AG04449 (cell line): ENCODE results near the gene ACE.

Source experiments
- CTCF ChIA-PET: fragments of 350-600 bp; formaldehyde crosslinking; extraction: SDS; loops from one replicate; lab custom pipeline; 2021; ENCODE audit warnings: antibody characterized with exemption; lab: Yijun Ruan, JAX
- POLR2A ChIA-PET: fragments of 400-600, 350-600 bp; formaldehyde crosslinking; extraction: SDS; loops from one replicate; lab custom pipeline; 2020; ENCODE audit warnings: antibody characterized with exemption, inconsistent platforms; lab: Yijun Ruan, JAX
- DNase-seq: peaks from one replicate; pipeline ENCODE4 v3.0.0-alpha.2; 2010; ENCODE audit warnings: low read depth, low spot score
- H3K4me3 ChIP-seq: 2 replicates; pipeline ENCODE4 v1.5.1; 2011; ENCODE audit warnings: low read depth, mild to moderate bottlenecking, control low read depth, low read length
- CTCF ChIP-seq: IDR thresholded peaks from one replicate; pipeline ENCODE4 v1.5.1; 2011; ENCODE audit warnings: mild to moderate bottlenecking, moderate library complexity, low read length, control low read depth, inconsistent platforms; ENCODE audit not compliant: insufficient read depth; ENCODE audit errors: missing control alignments

ACE gene

DNA sequence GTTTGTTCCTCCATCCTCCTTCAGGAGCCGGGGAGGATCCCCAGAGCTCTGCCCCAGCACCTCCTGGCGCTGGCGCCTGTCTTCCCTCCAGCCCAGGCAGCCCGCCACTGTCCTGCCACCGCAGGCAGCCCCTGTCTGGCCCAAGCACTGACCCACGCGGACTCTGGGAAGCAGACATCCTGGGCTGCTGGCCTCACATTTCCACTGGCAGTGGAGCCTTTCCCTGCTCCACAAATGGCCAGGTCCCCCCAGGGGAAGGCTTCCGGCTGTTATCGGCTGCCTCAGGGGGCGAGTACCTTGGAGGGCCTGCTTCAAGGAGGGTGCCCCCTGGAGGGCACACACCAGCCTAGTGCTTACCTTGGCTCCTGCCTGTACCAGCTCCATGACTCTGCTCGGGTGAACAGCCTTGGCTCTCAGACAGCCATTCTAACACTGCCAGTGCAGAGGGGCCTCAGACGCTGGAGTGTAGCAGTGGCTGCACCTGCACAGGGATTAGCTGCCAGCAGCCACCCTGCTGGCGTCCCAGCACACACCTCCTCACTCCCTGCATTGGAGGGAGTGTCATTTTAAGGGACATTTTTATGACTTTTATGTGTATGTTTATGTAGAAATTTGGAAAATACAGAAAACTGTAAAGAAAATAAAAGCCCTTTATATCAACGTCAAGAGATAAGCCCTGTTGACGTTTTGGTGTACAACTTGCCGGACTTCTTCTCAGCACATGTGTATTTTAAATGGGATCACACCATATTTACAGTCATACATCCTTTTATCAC, 21.0 kb downstream of the ACE start:
- POLR2A ChIA-PET: no interaction called here
- no peak overlapping the region for H3K4me3 ChIP-seq
- CTCF ChIA-PET: interaction anchor here (0.6 to 3.0 kb wide), 4 partner anchors 19 to 115 kb away, joined by 3 to 19 read pairs (median 7); no protein-coding TSS in a partner anchor
- no peak for DNase-seq
- TF ChIP-seq CTCF: peak; percentile 24

DNA sequence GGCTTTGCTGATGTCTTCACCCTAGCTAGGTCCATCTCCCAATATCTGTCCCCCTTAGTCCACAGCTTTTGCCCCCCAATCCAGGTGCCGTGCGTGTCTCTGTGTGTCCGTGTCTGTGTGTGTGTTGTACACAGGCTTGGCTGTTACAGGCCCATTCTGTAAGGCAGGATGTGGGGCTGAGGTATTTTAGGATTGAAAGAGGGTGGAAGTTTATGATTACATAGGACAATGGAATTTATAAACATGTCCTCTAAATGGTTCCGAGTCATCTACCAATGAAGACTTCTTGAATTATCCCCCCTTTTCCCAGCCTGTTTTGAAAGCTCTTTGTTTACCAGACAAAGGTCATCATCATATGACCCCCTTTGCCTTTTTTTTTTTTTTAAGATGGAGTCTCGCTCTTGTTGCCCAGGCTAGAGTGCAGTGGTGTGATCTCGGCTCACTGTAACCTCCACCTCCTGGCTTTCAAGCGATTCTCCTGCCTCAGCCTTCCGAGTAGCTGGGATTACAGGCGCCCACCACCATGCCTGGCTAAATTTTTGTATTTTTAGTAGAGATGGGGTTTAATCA, 21.9 kb downstream of the ACE start:
- no peak overlapping the region for H3K4me3 ChIP-seq
- ChIA-PET POLR2A (interaction anchor here (0.9 kb wide), 1 partner anchor 38 kb away, joined by 3 read pairs; no protein-coding TSS in a partner anchor), CTCF (interaction anchor here (0.6 to 3.0 kb wide), 5 partner anchors 19 to 206 kb away, joined by 3 to 19 read pairs (median 3); partner anchors contain the start of gene KCNH6)
- no peak for TF ChIP-seq CTCF
- DNase-seq: peak; percentile 47

GRCh38 chr17:63500543-63501390, 23.9 kb downstream of the ACE start:
- no peak overlapping the region for H3K4me3 ChIP-seq
- ChIA-PET CTCF (no interaction called here), POLR2A (no interaction called here)
- TF ChIP-seq CTCF: no peak
- no peak for DNase-seq

GRCh38 chr17:63503341-63503705, 26.5 kb downstream of the ACE start:
- CTCF ChIA-PET: interaction anchor here (1.0 to 1.3 kb wide), 3 partner anchors 25 to 77 kb away, joined by 3 to 7 read pairs (median 7); partner anchors contain the start of gene DCAF7
- no peak for TF ChIP-seq CTCF
- H3K4me3 ChIP-seq: no peak overlapping the region
- POLR2A ChIA-PET: interaction anchor here (0.6 kb wide), 1 partner anchor 1031 kb away, joined by 3 read pairs; no protein-coding TSS in a partner anchor
- DNase-seq: no peak

DNA sequence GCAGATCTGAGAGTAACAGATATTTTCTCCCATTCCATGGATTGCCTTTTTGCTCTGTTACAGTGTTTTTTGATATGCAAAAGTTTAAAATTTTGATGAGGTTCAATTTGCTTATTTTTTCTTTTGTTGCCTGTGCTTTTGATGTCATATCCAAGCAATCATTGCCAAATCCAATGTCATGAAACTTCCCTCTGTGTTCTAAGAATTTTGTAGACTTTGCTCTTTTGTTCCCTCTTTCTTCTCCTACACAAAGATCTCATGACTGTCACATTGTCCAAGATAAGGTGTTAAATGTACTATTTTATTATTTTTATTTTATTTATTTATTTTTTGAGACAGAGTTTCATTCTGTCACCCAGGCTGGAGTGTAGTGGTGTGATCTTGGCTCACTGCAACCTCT, 27.4 kb downstream of the ACE start:
- DNase-seq: no peak
- POLR2A ChIA-PET: no interaction called here
- no peak for TF ChIP-seq CTCF
- H3K4me3 ChIP-seq: no peak overlapping the region
- CTCF ChIA-PET: no interaction called here
